Muscle layer of colon (tissue), 2 donors: ENCODE measurements around the gene ZYX.

ENCODE experiments used
- H3K27ac ChIP-seq: one replicate; pipeline ENCODE4 v1.7.0; 2013; ENCODE audit warnings: low read depth, mild to moderate bottlenecking, low read length, moderate library complexity
- H3K27me3 ChIP-seq, 2 donors: one replicate each; pipeline ENCODE4 v1.7.0; 2013; ENCODE audit warnings: low read length in 2 of 2, mild to moderate bottlenecking in 2 of 2; ENCODE audit not compliant: insufficient read depth in 2 of 2, control insufficient read depth in 1 of 2
- H3K36me3 ChIP-seq: one replicate; pipeline ENCODE4 v1.7.0; 2013; ENCODE audit warnings: mild to moderate bottlenecking, low read length; ENCODE audit not compliant: insufficient read depth
- H3K4me1 ChIP-seq: one replicate; pipeline ENCODE4 v1.7.0; 2013; ENCODE audit warnings: mild to moderate bottlenecking, low read length; ENCODE audit not compliant: insufficient read depth
- H3K4me3 ChIP-seq, 2 donors: one replicate each; pipeline ENCODE4 v1.7.0; 2013; ENCODE audit warnings: low read length in 2 of 2, low read depth in 1 of 2, mild to moderate bottlenecking in 1 of 2, moderate library complexity in 1 of 2
- H3K9ac ChIP-seq: one replicate; pipeline ENCODE4 v1.7.0; 2013; ENCODE audit warnings: low read length
- H3K9me3 ChIP-seq: one replicate; pipeline ENCODE4 v1.7.0; 2013; ENCODE audit warnings: mild to moderate bottlenecking, low read length
- donor health status: abdominal sarcoma.
- donor health status: Adenocarcinoma of cecum.

Gene ZYX

DNA sequence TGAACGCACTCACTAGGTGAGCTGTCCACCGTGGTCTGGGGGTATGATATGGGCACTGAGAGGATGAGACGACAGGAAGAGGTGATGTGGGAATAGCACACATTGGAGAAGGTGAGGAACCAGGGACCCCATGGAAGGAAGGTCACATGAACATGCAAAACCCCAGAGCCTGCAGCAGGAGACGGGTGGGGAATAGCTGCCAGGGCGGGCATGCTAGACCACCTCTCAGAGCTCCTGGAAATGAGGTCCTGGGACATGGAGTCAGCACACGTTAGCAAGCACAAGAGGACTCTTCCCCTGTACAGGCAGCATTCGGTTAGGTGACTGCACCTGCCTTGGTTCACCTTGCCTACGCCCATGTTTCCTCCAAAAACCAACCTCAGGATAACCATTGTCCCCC lies 26.8 kb upstream of the ZYX start:
- no peaks in the 10 kb centered on the region for H3K9me3 ChIP-seq
- H3K9ac ChIP-seq, result no peak overlapping the region
- H3K27me3 ChIP-seq, result no peaks in the 10 kb centered on the region
- H3K4me3 ChIP-seq, result no peak overlapping the region
- no peaks in the 10 kb centered on the region for H3K4me1 ChIP-seq
- no peaks in the 10 kb centered on the region for H3K36me3 ChIP-seq
- H3K27ac ChIP-seq, result no peak overlapping the region

DNA sequence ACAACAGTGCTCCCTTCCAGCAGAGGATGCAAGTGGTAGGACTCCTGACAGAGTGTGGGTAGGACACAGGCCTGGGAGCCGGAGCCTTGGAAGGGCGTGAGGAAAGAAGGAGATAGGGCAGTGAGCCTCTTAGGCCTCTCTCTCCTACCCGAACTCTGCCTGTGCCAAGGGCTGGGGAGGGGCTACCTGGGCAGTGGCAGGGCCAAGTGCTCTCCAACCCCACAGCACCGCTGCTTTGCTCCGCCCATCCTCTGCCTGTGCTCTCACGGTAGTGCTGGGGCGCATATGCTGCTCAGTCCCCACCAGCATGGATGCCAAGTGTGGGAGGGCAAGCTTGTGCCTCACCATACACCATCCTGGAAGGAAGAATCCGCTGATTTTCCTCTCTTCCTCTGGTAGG lies 26.2 kb upstream of the ZYX start:
- H3K36me3 ChIP-seq, result no peaks in the 10 kb centered on the region
- H3K4me3 ChIP-seq, result no peak overlapping the region
- no peaks in the 10 kb centered on the region for H3K4me1 ChIP-seq
- H3K27me3 ChIP-seq, result no peaks in the 10 kb centered on the region
- H3K9me3 ChIP-seq, result no peaks in the 10 kb centered on the region
- no peak overlapping the region for H3K27ac ChIP-seq
- H3K9ac ChIP-seq, result no peak overlapping the region

DNA sequence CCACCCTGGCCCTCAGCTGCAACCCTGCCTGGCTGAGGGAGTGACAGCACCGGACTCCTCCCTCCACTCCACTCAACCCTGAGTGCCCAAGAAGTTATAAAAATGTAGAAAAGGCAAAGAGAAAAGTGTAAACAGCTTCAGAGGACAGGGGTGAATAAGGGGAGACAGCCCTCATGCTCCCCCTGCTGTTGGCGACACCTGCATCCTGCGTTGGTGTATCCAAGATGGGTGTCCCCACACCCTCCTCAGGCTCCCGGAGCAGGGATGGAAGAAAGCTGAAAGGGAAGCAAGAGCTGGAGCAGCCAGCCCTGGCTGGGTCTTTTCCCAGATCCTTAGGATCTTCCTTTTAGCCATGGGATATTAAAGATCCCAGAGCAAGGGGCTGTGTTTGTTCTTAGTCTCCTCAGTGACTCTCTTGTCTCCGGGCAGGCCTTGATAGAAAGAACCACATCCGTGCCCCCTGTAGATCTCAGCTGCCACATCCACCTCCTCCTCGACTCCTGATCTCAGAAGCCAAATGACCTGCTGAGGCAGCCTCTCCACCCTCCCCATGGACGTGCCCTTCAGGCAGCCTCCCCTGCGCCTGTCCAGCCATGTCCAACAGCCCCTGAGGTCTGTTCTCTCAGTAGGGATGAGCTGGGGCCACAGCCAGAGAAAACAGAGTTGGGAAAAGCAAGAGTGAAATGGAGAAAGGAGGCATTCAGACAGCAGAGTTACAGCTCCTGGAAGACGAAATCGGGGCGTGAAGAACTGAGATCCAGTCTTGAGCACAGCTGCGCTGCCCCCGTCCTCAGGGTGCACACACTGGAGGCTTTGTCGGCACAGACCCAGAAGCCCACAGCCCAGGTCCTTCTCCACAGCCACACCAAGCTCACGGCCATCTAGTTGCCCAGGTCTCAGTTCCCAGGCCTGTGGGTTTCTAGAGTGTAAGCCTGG lies 25.4 kb upstream of the ZYX start:
- Histone ChIP-seq H3K27me3 (no peaks in the 10 kb centered on the region), H3K9me3 (no peaks in the 10 kb centered on the region), H3K36me3 (no peaks in the 10 kb centered on the region), H3K27ac (no peak overlapping the region), H3K4me1 (no peaks in the 10 kb centered on the region), H3K9ac (no peak overlapping the region), H3K4me3 (no peak overlapping the region)

DNA sequence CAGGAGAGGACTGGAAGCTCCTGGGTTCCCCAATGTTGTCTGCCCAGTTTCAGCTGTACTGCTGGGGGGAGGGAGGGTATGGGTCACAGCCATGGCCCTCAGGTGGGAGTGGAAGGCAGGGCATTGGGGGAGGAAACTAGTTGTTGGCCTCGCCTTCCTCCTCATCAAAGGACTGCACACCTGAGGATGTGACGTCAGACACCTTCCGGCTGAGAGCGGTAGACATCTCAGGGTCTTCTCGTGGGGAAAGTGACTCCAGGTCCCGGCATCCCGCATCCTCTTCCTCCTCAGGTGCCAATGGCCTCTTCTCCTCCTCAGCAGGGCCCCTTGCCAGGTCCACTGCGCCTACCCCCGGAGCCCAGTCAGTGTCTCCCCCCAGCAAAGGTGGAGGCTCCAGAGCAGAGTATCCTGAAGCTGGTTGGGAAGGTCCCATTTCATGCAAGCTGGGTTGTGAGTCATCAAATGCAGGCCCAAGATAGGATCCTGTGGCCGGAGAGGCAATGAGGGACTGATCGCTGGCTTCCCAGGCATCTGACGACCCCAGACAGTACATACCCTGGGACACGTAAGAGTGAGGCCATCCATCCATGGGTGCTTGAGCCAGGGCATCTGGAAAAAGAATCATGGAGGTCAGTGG lies 24.6 kb upstream of the ZYX start:
- Histone ChIP-seq H3K27me3 (peaks cover 0 to 3% of the 10 kb centered on the region in 2 donors), H3K4me3 (no peak overlapping the region), H3K9me3 (no peaks in the 10 kb centered on the region)

DNA sequence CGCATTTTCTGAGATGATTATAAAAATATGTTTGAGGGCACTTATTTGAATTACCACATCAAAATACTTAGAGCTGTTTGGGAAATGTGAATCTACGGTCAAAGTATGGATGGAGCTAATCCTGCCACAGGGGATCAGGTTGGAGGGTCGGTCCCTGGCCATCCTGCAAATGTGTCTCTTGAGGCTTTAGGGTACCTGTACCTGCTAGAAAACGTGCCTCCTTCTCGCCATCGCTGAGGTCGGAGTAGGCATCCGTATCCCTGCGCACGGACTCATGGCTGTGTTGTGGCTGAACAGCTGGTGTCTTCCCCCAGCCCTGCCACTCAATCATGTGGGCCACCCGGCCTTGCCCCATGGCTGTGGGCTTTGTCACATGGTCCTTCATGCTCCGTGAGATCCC lies 22.5 kb upstream of the ZYX start:
- Histone ChIP-seq H3K27me3 (peaks cover 0 to 9% of the 10 kb centered on the region in 2 donors), H3K4me1 (no peaks in the 10 kb centered on the region), H3K27ac (no peak overlapping the region), H3K4me3 (no peak overlapping the region), H3K36me3 (no peaks in the 10 kb centered on the region), H3K9ac (no peak overlapping the region), H3K9me3 (no peaks in the 10 kb centered on the region)

More for the DNA sequence above, 24.6 kb upstream of the ZYX start:
- H3K9ac ChIP-seq, result no peak overlapping the region
- H3K27ac ChIP-seq, result no peak overlapping the region
- no peaks in the 10 kb centered on the region for H3K4me1 ChIP-seq
- H3K36me3 ChIP-seq, result no peaks in the 10 kb centered on the region

DNA sequence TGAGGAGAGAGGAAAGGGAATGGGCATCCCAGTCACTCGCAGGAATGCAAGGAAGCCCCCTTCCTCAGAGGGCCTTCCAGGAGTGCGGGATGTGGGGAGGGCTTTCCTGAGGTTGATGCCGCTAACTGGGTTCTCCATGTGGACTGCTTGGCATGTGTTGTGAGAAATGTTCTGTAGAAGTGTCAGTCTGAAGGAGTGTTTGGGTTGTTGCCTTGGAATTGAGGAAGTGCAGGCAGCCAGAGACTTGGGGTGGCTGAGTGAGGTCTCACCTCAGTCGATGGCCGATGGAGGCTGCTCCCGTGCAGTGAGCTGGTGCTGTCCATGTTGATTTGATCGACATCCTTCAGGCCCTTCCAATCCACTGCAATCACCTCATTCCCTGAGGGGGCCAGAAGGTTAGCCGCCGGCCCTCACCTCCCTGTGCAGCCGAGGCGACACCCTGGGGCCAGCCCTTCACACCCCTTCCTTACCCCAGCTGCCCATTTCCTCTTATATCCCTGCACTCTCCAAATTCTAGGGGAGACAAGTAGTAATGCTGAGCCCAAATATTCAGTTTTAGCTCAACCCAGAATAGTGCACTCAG lies 21.3 kb upstream of the ZYX start:
- Histone ChIP-seq H3K27ac (no peak overlapping the region), H3K9ac (no peak overlapping the region), H3K27me3 (peaks cover 0 to 9% of the 10 kb centered on the region in 2 donors), H3K9me3 (no peaks in the 10 kb centered on the region), H3K36me3 (no peaks in the 10 kb centered on the region), H3K4me1 (no peaks in the 10 kb centered on the region), H3K4me3 (no peak overlapping the region)

DNA sequence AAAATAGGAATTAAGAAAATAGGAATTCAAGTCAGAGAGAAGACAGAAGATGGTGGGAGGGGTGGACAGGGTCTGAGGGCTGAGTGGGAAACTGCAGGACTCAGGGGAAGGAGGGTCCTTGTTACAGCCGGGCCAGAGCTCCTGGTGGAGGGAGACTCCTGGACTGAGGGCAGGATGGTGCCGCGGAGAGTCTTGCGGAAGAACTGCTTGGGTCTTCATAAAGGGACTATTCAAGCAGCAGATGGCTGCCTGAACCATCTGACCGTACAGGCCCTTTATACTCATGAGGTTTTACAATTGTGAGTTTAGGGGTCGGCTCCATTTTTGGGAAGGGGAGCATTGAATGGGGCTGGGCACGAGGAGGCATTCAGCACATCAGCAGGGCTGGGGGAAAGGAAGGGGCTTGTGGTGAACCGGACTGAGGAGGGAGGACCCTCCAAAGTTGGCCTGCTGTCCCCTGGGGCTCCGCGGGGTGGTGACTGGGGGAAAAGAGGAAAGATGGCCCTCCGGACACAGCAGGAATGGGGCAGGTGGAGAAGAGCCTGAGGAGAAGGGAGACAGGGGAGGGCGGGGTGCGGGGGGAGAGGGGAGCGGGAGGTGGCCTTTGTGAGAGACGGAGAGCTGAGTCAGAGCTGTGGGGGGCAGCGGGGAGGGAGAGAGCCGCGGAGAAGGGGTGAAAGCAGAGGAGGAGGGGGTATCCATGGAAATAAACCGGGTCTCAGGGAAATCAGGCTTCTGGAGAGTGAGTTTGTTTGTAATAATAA lies 20.2 kb upstream of the ZYX start:
- Histone ChIP-seq H3K9me3 (no peaks in the 10 kb centered on the region), H3K4me1 (no peaks in the 10 kb centered on the region), H3K4me3 (no peak overlapping the region), H3K9ac (no peak overlapping the region), H3K27me3 (peaks cover 0 to 9% of the 10 kb centered on the region in 2 donors), H3K36me3 (no peaks in the 10 kb centered on the region), H3K27ac (no peak overlapping the region)

DNA sequence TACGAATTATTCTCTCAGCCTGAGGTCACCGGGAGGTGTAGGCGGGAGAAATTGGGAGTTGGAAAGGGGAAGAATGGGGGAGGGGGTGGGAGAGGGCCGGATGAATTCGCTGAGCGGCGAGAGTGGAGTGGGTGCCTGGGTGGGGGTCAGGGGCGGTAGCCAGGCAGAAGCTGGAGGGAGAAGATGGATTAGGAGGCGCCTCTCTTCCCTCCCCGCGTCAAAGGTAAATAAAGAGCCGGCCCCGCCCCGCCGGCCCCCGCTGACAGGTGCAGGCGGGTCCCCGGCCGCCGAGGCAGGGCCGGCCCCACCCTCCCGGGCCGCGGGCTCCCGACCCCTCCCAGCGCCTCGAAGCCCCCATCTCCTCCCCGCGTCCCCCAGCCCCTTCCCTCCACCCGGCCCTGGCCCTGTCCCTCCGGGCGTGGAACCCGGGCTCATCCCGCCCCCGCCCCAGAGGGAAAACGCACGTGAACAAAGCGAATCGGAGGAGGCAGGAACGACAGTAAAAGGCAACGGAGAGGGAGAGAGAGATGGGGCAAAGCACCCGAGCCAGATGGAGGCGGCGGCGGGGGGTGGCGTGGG lies 19.5 kb upstream of the ZYX start:
- H3K9ac ChIP-seq, result no peak overlapping the region
- peaks cover 0 to 9% of the 10 kb centered on the region in 2 donors for H3K27me3 ChIP-seq
- no peaks in the 10 kb centered on the region for H3K36me3 ChIP-seq
- peak overlapping the region; percentile 14 to 77 for H3K4me3 ChIP-seq
- no peak overlapping the region for H3K27ac ChIP-seq
- no peaks in the 10 kb centered on the region for H3K9me3 ChIP-seq
- no peaks in the 10 kb centered on the region for H3K4me1 ChIP-seq

DNA sequence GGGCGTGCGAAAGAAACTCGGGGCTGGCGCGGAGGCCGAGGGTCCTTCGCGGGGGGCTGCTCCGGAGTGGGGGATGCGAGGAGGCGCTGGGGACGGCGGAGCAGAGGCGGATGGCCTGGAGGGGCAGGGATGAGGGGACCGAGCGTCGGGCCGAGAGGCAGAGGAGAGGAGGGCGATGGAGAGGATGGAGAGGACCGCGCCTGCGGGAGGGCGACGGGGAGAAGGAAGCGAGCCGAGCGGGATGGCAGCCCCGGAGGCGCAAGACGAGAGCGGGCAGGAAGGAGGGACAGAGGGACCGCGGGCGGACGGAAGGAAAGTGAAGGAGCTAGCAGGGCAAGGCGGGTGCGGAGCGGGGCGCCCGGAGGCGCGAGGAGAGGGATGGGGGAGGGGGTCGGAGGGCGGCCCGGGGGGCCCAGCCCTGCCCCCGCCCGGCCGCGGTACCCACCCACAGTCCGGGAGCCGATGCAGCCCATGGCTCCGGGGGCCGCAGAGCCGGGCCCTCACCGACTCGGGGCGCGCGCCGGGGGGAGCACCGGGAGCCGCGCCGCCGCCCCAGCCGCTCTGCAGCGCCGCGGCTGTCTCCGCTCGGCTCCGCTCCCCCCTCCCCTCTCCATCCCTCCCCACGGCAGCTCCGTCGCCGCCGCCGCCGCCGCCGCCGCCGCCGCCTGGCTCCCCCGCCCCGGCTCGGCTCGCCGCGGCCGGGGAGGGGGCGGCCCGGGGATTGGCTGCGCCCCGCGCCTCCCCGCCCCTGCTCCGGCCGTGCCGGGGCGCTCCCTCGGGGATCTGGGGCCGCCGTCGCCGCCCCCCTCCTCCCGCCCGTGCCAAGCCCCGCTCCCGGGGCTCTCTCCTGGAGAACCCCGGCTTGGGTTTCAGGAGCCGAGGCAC lies 18.8 kb upstream of the ZYX start, which contains the start of gene FAM131B:
Gene FAM131B (minus strand): TSS at position 583 of the 885 bp plus-strand sequence. CDS start 110 bp downstream, at position 473.
- H3K9ac ChIP-seq, result no peak within 1 kb of the TSS
- H3K27ac ChIP-seq, result no peak within 1 kb of the TSS
- H3K27me3 ChIP-seq, result peaks cover 0 to 9% of the 10 kb centered on the region in 2 donors
- H3K4me1 ChIP-seq, result no peaks in the 10 kb centered on the region
- H3K36me3 ChIP-seq, result no peaks in the 10 kb centered on the region
- H3K9me3 ChIP-seq, result no peaks in the 10 kb centered on the region
- H3K4me3 ChIP-seq, result peak within 1 kb of the TSS; percentile 65 to 77
